ENCODE results near the gene MRNIP.

DNA sequence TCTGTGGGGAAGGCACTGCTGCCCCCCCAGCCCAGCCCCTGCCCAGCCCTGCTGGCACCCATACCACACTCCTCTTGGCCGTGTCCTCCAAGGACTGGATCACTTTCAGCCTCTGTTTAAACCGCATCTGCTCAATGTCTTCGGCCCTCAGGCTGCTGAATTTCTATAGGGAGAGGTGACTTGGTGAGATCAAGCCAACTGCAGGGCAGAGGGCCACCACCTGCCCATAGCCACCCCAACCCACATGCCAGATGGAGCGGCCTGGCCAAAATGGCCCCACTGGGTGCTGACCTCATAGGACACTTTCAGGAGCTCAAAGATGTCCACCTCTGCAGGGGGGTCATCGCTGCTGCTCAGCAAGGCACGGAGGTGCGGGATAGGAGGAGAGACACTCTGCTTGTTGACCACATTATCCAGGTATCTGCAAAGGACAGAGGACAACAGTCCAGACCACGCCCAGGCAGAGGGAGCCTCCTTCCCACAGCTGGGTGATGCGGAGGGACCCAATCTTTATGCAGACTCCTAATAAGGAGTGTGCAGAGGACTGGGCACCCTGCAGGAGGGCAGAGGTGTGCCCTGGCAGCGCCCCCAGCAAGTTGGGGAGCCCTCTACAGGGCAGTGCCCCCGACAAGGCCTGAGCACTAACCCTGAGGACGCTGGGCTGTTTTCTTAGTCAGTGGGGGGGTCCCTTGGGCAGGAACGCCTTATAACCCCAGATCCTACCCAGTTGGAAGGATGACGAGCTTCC is 14.4 kb upstream of the MRNIP start:
- TF ChIP-seq, protein P1, sequence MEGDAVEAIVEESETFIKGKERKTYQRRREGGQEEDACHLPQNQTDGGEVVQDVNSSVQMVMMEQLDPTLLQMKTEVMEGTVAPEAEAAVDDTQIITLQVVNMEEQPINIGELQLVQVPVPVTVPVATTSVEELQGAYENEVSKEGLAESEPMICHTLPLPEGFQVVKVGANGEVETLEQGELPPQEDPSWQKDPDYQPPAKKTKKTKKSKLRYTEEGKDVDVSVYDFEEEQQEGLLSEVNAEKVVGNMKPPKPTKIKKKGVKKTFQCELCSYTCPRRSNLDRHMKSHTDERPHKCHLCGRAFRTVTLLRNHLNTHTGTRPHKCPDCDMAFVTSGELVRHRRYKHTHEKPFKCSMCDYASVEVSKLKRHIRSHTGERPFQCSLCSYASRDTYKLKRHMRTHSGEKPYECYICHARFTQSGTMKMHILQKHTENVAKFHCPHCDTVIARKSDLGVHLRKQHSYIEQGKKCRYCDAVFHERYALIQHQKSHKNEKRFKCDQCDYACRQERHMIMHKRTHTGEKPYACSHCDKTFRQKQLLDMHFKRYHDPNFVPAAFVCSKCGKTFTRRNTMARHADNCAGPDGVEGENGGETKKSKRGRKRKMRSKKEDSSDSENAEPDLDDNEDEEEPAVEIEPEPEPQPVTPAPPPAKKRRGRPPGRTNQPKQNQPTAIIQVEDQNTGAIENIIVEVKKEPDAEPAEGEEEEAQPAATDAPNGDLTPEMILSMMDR (conservative IDR thresholded peaks at IDR 0.05; ENCODE audit: low read depth, low read length), result no peak
- no peak for TF ChIP-seq RFX5 (IDR thresholded peaks at IDR 0.05; ENCODE audit: low read depth, low read length)

All from IMR-90 (cell line).